ENCODE measurements around the gene OR2A5.

The OR2A5 gene

GRCh38 chr7:144048648-144049047 is at the start of gene OR2A5:
TSS of gene OR2A5 (plus strand) at chr7:144048948. CDS start at chr7:144050402, 1,454 bp downstream.
- no peak for DNase-seq (ENCODE audit: low read depth)
- in situ Hi-C loops (cut with HindIII; ENCODE audit: low sequenced_read_pairs) = no loop called here

GRCh38 chr7:144000020-144000419 is 48.7 kb upstream of the OR2A5 start, which contains the start of gene OR6B1:
TSS of gene OR6B1 (plus strand) at chr7:144000320. CDS start at chr7:144003997, 3,677 bp downstream.
- in situ Hi-C loops (cut with HindIII; ENCODE audit: low sequenced_read_pairs) = no loop called here
- no peak for DNase-seq (ENCODE audit: low read depth)
- no peak for TF ChIP-seq CTCF (IDR thresholded peaks at IDR 0.05; ENCODE audit: low read depth, low read length, missing control alignments)
- no peak within 1 kb of the TSS for H3K4me3 ChIP-seq (ENCODE audit: low read depth, low read length)

More at GRCh38 chr7:144048648-144049047, at the start of gene OR2A5:
- H3K4me3 ChIP-seq (ENCODE audit: low read depth, low read length) = no peak within 1 kb of the TSS
- no peak for TF ChIP-seq CTCF (IDR thresholded peaks at IDR 0.05; ENCODE audit: low read depth, low read length, missing control alignments)

GRCh38 chr7:144001543-144001942 is 47.2 kb upstream of the OR2A5 start:
- H3K4me3 ChIP-seq (ENCODE audit: low read depth, low read length) = no peak overlapping the region
- in situ Hi-C loops (cut with HindIII; ENCODE audit: low sequenced_read_pairs) = no loop called here
- DNase-seq (ENCODE audit: low read depth) = no peak
- no peak for TF ChIP-seq CTCF (IDR thresholded peaks at IDR 0.05; ENCODE audit: low read depth, low read length, missing control alignments)

- no peak for TF ChIP-seq CTCF (IDR thresholded peaks at IDR 0.05; ENCODE audit: low read depth, low read length, missing control alignments)
- DNase-seq (ENCODE audit: low read depth) = no peak
- in situ Hi-C loops (cut with HindIII; ENCODE audit: low sequenced_read_pairs) = no loop called here
- H3K4me3 ChIP-seq (ENCODE audit: low read depth, low read length) = no peak overlapping the region
Measured at GRCh38 chr7:144004703-144005102, 44.0 kb upstream of the OR2A5 start.

- DNase-seq (ENCODE audit: low read depth) = no peak
- no peak for TF ChIP-seq CTCF (IDR thresholded peaks at IDR 0.05; ENCODE audit: low read depth, low read length, missing control alignments)
- in situ Hi-C loops (cut with HindIII; ENCODE audit: low sequenced_read_pairs) = no loop called here
- H3K4me3 ChIP-seq (ENCODE audit: low read depth, low read length) = no peak overlapping the region
Measured at GRCh38 chr7:144006029-144006691, 42.6 kb upstream of the OR2A5 start.

GRCh38 chr7:144006692-144007042 is 42.1 kb upstream of the OR2A5 start:
- no peak for DNase-seq (ENCODE audit: low read depth)
- no peak for TF ChIP-seq CTCF (IDR thresholded peaks at IDR 0.05; ENCODE audit: low read depth, low read length, missing control alignments)
- H3K4me3 ChIP-seq (ENCODE audit: low read depth, low read length) = no peak overlapping the region
- in situ Hi-C loops (cut with HindIII; ENCODE audit: low sequenced_read_pairs) = no loop called here

Data from astrocyte of the cerebellum (primary cell).